Measurements from ENCODE around the gene FNDC11.

The FNDC11 gene

DNA sequence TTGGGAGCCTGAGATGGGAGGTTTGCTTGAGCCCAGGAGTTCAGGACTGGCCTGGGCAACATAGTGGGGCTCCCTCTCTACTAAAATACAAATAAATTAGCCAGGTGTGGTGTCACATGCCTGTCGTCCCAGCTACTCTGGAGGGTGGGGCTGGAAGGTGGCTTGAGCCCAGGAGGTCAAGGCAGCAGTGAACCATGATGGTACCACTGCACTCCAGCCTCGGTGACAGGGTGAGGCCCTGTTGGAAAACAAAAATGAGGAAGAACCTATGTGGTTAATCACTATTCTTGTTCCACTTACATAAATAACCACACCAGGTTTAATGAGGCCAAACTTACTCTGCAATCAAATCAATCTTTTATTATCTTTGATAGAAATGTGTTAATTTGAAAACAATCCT is 28.0 kb upstream of the FNDC11 start:
- DNase-seq = no peak

DNA sequence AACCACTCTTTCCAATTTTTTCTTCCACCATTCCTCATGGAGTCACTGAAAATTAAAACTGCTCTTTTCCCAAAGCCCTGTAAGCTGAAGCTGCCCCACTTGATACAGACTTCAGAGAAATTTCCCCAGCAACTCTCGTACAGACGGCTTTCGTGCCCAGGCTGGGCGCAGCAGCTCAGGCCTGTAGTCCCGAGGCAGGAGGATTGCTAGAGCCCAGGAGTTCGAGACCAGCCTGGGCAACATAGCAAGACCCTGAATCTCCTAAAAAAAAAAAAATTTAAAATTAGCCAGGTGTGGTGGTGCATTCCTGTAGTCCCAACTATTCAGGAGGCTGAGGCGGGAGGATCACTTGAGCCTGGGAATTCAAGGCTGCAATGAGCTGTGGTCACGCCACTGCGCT is 26.8 kb upstream of the FNDC11 start:
- DNase-seq = no peak

- DNase-seq = no peak
Observed at GRCh38 chr20:63529180-63529860, 24.6 kb upstream of the FNDC11 start.

DNA sequence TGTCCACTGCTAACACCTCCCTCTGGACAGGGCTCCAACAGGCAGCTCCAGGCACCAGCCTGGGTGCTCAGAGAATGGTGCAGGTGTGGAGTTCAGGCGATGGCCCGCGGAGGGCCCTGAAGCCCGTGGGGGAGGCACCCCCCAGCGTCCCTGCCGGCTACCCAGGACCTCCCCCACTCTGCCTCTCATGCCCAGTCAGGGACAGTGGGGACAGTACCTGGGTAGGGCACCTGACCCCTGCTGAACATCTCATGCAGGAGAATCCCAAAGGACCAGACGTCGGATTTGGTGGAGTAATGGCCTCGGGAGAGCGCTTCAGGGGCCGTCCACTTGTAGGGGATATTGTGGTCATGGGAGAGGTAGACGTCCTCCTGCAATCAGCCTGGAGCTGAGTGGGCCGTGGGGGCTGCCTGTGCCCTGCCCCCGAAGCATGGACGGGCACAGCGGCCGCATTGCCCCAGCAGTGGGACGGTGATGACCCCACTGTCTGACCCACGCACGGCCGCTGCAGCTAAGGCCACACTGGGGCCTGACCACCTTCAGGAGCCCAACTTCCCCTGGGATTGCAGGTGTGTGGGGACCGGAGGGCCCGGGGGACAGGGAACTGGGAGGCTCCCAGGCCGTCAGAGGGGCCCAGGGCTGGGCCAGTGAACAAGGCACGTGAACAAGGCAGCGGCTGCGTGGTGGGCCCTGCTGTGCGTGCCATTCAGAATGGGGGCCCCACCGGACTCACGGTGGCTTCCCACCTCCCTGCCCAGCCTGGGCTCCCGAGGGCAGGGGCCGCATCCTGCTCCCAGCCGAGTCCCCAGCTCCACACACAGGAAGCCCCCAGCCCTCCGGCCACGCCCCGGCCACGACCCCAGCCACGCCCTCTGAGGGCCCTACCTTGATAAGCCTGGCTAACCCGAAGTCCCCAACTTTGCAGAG is 23.8 kb upstream of the FNDC11 start:
- no peak for DNase-seq

DNA sequence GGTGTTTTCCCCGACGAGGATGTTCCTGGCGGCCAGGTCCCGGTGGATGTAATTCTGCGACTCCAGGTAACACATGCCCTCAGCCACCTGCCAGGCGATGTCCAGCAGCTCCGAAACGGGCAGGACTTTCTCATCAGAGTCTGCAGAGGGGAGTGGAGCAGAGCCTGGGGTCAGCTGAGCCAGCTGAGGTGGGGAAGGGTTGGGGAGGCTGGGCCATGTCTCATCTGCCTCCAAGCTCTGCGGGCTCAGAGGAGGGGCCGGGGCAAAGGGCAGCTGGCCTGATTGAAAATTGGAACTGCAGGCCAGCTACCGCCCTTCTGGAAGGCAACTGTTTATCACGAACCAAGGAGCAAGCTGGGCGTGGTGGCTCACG is 23.2 kb upstream of the FNDC11 start:
- DNase-seq = no peak

GRCh38 chr20:63531686-63532448 is 22.1 kb upstream of the FNDC11 start:
- no peak for DNase-seq

- DNase-seq = no peak
Observed at GRCh38 chr20:63532449-63532971, 21.4 kb upstream of the FNDC11 start.

GRCh38 chr20:63533388-63533787 is 20.6 kb upstream of the FNDC11 start:
- no peak for DNase-seq

- DNase-seq = no peak
Observed at GRCh38 chr20:63533871-63534393, 20.0 kb upstream of the FNDC11 start.

DNA sequence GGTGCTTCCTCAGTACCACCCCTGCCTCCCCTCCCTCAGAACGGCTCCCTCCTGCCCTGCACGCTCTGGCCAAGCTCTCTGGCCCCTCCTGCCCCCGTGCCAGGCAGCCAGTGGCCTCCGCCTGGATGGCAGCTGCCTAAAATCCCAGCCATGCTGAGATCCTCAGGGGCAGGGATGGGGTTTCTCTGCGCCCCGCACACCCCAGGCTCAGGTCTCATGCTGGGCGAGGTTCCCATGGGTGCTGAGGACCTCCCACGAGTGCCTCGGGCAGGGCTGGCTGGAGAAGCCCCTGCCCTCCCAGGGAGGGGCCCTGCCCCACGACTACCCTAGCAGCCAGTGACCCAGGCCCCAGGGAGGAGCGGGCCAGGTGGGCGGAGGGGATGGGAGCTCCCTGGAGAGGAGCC is 19.5 kb upstream of the FNDC11 start:
- no peak for DNase-seq

DNA sequence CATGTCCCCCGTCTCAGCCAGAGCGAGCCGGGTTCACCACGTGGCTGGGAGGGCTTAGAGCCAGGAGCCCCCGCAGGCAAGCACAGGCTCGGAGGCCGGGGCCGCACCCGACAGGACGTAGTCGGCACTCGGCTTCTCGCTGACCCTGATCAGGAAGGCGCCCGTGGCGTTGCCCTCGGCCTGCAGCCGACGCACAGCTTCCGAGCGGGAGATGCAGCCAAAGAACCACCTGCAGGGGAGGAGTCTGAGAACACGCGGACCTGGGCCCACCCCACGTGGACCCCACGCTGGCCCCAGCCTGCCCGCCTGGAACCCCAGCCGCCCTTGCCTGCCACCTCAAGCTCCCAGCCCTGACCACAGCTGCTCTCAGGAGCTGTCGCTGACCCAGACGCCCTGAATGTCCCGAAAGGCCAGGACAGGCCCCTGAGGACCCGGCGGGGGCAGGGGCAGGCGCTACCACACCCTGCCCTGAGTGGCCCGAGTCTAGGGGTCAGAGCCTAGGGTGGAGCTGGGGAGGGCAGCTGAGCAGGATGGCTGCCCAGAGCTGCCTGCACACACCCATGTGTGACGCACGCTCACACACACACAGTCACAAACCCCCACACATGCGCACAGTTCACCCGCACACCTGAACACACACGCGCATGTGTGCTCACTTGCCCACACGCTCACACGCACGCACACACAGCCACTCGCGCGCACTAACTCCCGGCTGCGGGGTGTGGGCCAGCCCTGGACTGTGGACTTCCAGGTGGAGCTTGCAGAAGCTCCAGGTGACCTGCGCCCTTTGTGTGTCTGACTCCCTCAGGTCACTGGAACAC is 18.9 kb upstream of the FNDC11 start:
- DNase-seq = no peak

GRCh38 chr20:63536241-63536977 is 17.6 kb upstream of the FNDC11 start:
- DNase-seq = no peak

- no peak for DNase-seq
Observed at GRCh38 chr20:63536997-63537524, 16.9 kb upstream of the FNDC11 start, which contains the start of gene PTK6. PTK6 (minus strand) TSS chr20:63537376; CDS start chr20:63537314, 62 bp downstream.

DNA sequence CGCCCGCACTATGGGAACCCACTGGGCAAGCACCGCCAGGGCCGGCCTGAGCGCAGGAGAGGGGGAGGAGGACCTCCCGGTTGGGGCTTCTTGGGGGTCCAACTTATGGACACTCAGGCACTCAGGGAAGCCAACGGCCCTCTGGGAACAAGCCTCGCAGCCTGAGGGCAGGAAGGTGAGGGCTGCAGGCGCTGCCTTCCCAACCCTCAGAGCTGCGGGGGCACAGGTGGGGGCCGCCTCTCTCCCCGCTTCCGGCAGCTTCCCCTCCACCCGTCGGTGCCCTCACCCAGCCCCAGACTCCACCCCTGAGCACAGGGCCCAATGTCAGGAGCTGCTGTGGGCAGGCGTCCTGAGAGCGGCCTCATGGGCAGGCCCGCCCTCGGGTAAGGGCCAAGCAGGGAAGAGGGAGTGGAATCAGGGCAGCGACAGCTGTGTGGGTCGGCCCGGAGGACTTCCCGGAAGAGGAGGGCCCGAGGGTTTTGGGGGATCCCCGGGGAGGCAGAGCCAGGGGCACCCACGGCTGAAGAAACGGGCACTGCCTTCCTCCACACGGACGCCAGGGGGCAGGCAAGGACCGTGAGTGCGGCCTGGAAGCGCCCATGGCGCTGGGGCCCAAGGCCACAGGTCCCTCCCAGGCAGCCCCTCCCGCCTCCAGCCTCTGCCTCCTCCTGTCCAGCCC is 16.3 kb upstream of the FNDC11 start:
- peak; percentile 64 for DNase-seq

DNA sequence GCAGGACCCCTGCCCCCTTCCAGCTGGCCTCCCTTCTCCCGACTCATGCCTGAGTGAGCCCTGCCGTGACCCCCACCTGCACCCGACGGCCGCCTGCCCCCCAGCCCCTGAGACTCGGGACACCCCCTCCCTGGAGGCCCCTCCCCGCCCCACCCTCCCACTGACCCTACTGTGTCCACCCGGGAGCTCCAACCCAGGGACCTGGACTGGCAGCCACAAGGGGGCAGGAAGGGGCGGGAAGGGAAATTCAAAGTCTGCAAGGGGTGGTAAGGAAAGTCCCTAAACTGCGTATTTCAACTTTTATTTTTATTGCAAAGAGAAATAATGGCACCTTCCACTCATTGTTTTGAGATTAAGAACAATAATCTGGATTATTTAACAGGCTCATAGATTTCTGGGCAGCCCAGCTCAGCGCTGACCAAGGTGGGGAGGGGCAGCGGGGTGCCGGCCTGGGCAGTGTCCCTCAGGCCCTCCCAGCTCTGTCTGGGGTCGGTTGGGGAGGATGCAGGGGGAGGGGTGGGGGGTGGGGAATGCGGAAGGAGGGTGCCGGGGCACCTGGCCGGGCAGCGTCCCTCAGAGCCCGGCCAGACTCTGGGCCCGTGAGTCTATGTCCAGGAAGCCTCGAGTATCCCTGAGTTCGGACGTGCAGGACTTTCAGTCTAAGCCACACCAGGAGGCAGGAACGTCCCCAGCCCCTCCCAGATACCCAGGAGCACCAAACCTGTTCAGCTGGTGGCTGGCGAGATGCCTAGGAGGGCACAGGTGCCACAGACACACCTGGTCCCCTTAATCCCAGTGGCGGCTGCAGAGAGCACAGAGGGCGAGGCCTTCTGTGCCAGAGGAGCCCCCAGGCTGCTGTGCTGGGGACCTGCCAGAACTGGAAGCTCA is 15.5 kb upstream of the FNDC11 start:
- no peak for DNase-seq

GRCh38 chr20:63539092-63539430 is 14.9 kb upstream of the FNDC11 start:
- no peak for DNase-seq

GRCh38 chr20:63539441-63540370 is 14.3 kb upstream of the FNDC11 start:
- no peak for DNase-seq
